Measurements from ENCODE around the gene TMPRSS9. TPM values are rescaled to one million over a fixed set of nuclear protein-coding genes. Genes with fewer than 3 reads are reported as not detected.

Gene TMPRSS9
- polyA plus RNA-seq, 3 donors = 0.12 to 0.30 TPM; not detected in 1

DNA sequence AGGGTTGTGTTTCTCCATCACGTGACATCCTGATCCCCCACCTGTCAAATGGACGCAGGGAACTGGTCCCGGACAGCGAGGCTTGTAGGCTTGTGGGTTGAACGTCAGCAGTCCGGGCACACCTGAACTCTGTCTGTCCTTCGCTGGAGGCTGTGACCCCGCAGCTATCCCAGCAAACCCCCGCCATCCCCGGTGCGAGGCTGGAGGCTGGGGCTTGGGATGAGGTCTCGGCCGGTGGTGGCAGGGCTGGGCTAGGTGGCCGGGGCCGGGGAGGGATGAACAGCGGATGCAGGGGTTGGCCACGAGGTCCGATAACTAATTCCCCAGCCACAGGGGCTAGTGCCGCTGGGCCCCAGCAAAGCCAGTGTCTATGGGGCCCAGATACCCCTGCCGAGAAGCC, 40.5 kb upstream of the TMPRSS9 start:
- H2AFZ ChIP-seq (ENCODE audit: insufficient read depth, low read depth, low read length, poor library complexity, severe bottlenecking) = no peak overlapping the region
- no peak overlapping the region for H3K4me3 Mint-ChIP-seq
- no peaks in the 10 kb centered on the region for H3K27me3 ChIP-seq (ENCODE audit: control insufficient read depth in 2 of 2, insufficient read depth in 2 of 2, low read length in 2 of 2)
- intact Hi-C loops (cut with micrococcal nuclease) = loop anchor here (5.0 kb wide), 3 partner anchors 42 to 167 kb away; partner anchors contain the start of genes AP3D1 (in 2 of the 2), PLEKHJ1 (in 1 of the 2) and SF3A2 (in 1 of the 2)
- no peak overlapping the region for H3K4me2 ChIP-seq (replicated peaks; ENCODE audit: extremely low read depth, low read length, poor library complexity, severe bottlenecking)
- peaks cover 0 to 9% of the 10 kb centered on the region in 2 donors for H3K9me3 ChIP-seq (replicated peaks in 1 of 2; ENCODE audit: control insufficient read depth in 1 of 2, insufficient read depth in 1 of 2, low read length in 2 of 2)
- peaks cover 17 to 44% of the 10 kb centered on the region in 2 donors for H3K36me3 Mint-ChIP-seq
- no peak overlapping the region for H3K27ac Mint-ChIP-seq
- peaks cover 7 to 13% (median 12%) of the 10 kb centered on the region in 7 donors for H3K9me3 Mint-ChIP-seq
- no peak overlapping the region for H3K4me3 ChIP-seq (replicated peaks in 1 of 3; ENCODE audit: low read depth in 2 of 3, low read length in 3 of 3)
- 92% methylated on average over 20 of the region's 20 CpGs for WGBS (ENCODE audit: insufficient coverage)
- H3K9ac ChIP-seq (ENCODE audit: insufficient read depth, low read length, poor library complexity, severe bottlenecking) = no peak overlapping the region
- H3K27ac ChIP-seq (ENCODE audit: low read depth in 1 of 2, low read length in 2 of 2) = no peak overlapping the region
- H4K20me1 ChIP-seq (ENCODE audit: insufficient read depth, low read length) = peaks cover 4% of the 10 kb centered on the region
- H3K4me1 ChIP-seq (ENCODE audit: control insufficient read depth in 1 of 2, insufficient read depth in 2 of 2, low read length in 2 of 2) = peaks cover 15 to 21% of the 10 kb centered on the region in 2 donors
- H3K4me1 Mint-ChIP-seq = peaks cover 16% of the 10 kb centered on the region
- no peak for DNase-seq
- TF ChIP-seq CTCF (IDR thresholded peaks at IDR 0.05) = no peak
- peaks cover 0 to 7% (median 0%) of the 10 kb centered on the region in 3 donors for H3K27me3 Mint-ChIP-seq (ENCODE audit: low read depth in 3 of 3)
- H3K36me3 ChIP-seq (replicated peaks in 1 of 2; ENCODE audit: control insufficient read depth in 1 of 2, insufficient read depth in 2 of 2, low read length in 2 of 2) = peaks cover 21 to 31% of the 10 kb centered on the region in 2 donors
- H3K79me2 ChIP-seq (ENCODE audit: insufficient read depth, low read length) = peaks cover 2% of the 10 kb centered on the region

DNA sequence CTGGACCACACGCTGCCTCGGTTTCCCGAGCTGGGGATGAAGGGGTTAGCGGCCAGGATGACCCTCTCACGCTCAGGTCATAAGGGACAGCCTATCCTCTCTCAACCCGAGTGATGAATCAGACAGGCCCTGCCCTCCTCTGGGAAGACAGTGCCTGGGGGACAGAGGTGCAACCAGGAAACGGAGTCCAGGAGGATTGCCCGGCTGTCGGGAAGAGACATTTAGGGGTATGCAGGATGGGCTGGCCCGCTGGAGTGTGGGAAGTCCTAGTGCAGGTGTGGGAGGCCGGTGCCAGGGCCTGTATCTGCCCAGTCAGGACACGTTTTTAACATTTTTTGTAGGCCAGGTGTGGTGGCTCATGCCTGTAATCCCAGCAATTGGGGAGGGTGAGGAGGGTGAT, 40.0 kb upstream of the TMPRSS9 start:
- H3K79me2 ChIP-seq (ENCODE audit: insufficient read depth, low read length) = peaks cover 7% of the 10 kb centered on the region
- Mint-ChIP-seq H3K27ac (no peak overlapping the region), H3K4me1 (peaks cover 15% of the 10 kb centered on the region), H3K36me3 (peaks cover 20 to 46% of the 10 kb centered on the region in 2 donors), H3K27me3 (ENCODE audit: low read depth in 3 of 3) (peaks cover 0 to 7% (median 0%) of the 10 kb centered on the region in 3 donors), H3K9me3 (peaks cover 2 to 10% (median 7%) of the 10 kb centered on the region in 7 donors), H3K4me3 (no peak overlapping the region)
- H3K4me2 ChIP-seq (replicated peaks; ENCODE audit: extremely low read depth, low read length, poor library complexity, severe bottlenecking) = no peak overlapping the region
- no peak for TF ChIP-seq CTCF (IDR thresholded peaks at IDR 0.05)
- no peak overlapping the region for H3K9ac ChIP-seq (ENCODE audit: insufficient read depth, low read length, poor library complexity, severe bottlenecking)
- H3K36me3 ChIP-seq (replicated peaks in 1 of 2; ENCODE audit: control insufficient read depth in 1 of 2, insufficient read depth in 2 of 2, low read length in 2 of 2) = peaks cover 26 to 36% of the 10 kb centered on the region in 2 donors
- intact Hi-C loops (cut with micrococcal nuclease) = no loop called here
- H3K27me3 ChIP-seq (ENCODE audit: control insufficient read depth in 2 of 2, insufficient read depth in 2 of 2, low read length in 2 of 2) = no peaks in the 10 kb centered on the region
- H3K4me1 ChIP-seq (ENCODE audit: control insufficient read depth in 1 of 2, insufficient read depth in 2 of 2, low read length in 2 of 2) = peaks cover 15 to 16% of the 10 kb centered on the region in 2 donors
- H3K9me3 ChIP-seq (replicated peaks in 1 of 2; ENCODE audit: control insufficient read depth in 1 of 2, insufficient read depth in 1 of 2, low read length in 2 of 2) = peaks cover 0 to 4% of the 10 kb centered on the region in 2 donors
- H4K20me1 ChIP-seq (ENCODE audit: insufficient read depth, low read length) = peaks cover 7% of the 10 kb centered on the region
- WGBS (ENCODE audit: insufficient coverage) = 91% methylated on average over 9 of the region's 12 CpGs
- DNase-seq = no peak
- H2AFZ ChIP-seq (ENCODE audit: insufficient read depth, low read depth, low read length, poor library complexity, severe bottlenecking) = no peak overlapping the region
- no peak overlapping the region for H3K4me3 ChIP-seq (replicated peaks in 1 of 3; ENCODE audit: low read depth in 2 of 3, low read length in 3 of 3)
- H3K27ac ChIP-seq (ENCODE audit: low read depth in 1 of 2, low read length in 2 of 2) = no peak overlapping the region
